ENCODE results near the gene CDNF.
"Not testable (repeated sequence)": the region's sequence is repeated elsewhere in the genome, so short reads cannot be mapped to it uniquely, and the experiment has no call there.

CDNF gene

DNA sequence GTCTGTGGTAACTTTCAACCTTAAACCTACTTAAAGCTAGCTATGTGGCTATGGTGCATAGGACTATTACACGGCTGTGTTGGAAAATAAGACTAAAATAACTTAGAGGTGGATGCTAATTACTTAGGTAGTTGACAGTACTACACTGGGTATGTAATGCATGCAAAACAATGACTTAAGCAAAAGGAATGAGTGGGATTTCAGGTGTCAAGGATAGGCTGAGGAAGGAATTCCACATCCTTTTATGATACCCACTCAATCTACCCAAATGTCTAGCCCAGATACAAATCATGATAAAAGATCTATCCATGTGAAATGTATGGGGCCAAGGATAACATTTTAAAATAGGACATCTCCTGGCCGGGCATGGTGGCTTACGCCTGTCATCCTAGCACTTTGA, 13.9 kb downstream of the CDNF start:
- POLR2A ChIA-PET = interaction anchor here (3.8 kb wide), 1 partner anchor 14 kb away, joined by 21 read pairs; the partner anchor contains the start of genes CDNF, HSPA14 and MSANTD7
- TF ChIP-seq BHLHE40 (IDR thresholded peaks at IDR 0.05; ENCODE audit: borderline replicate concordance) (no peak), CTBP1 (IDR thresholded peaks at IDR 0.05; ENCODE audit: borderline replicate concordance) (no peak), TARDBP (IDR thresholded peaks at IDR 0.05) (no peak)
- no peak for DNase-seq (ENCODE audit: extremely low spot score)
- CTCF ChIA-PET = interaction anchor here (0.7 to 3.3 kb wide), 5 partner anchors 8 to 547 kb away, joined by 3 to 20 read pairs (median 6); partner anchors contain the start of genes CDNF, FAM171A1, HSPA14 and MSANTD7

DNA sequence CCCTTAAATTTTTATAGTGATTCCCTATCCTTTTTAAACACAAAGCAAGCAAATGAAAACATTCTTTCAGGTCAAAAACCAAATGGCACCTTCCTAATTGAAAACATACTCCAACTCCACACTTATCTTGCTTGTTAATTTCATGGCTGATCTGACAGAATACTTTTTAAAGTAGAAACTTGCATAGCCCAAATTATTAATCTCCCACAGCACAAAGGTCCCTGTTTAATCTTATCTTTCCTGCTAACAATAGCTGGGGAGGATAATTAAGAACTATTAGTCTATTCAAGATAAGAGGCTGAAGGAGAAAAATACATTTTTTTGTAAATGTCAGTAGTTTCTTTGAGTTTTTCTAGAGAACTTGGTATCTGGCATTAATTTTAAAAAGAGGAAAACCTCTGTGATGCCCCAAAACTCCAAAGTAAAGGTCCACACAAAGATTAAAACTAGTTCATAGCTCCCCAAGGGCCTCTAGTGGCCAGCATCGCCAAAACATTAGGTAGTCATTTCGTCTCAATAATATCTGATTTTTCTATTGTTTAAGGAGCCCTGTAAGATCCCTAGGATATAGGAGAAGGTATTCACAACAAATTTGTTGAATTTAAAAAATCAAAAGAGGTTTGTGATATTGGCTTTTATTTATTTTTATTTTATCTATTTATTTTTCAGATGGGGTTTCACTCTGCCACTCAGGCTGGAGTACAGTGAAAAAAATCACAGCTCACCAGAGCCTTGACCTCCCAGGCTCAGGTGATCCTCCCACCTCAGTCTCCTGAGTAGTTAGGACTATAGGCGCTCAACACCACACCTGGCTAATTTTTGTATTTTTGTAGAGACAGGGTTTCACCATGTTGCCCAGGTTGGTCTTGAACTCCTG, 14.7 kb downstream of the CDNF start:
- TF ChIP-seq L3MBTL2 (conservative IDR thresholded peaks at IDR 0.05) = no peak
- TF ChIP-seq LEF1 (IDR thresholded peaks at IDR 0.05; ENCODE audit: borderline replicate concordance) = no peak
- no peak for TF ChIP-seq HDGF (IDR thresholded peaks at IDR 0.05; ENCODE audit: borderline replicate concordance)
- no peak for TF ChIP-seq NFRKB (IDR thresholded peaks at IDR 0.05)
- TF ChIP-seq SP1 (IDR thresholded peaks at IDR 0.05) = no peak
- TF ChIP-seq ARNT (IDR thresholded peaks at IDR 0.05) = no peak
- TF ChIP-seq ZNF384 (IDR thresholded peaks at IDR 0.05) = no peak
- no peak for TF ChIP-seq ELF4 (IDR thresholded peaks at IDR 0.05)
- TF ChIP-seq CTBP1 (IDR thresholded peaks at IDR 0.05; ENCODE audit: borderline replicate concordance) = no peak
- no peak for TF ChIP-seq FOXM1 (IDR thresholded peaks at IDR 0.05; ENCODE audit: borderline replicate concordance)
- no peak for TF ChIP-seq FOXK2 (IDR thresholded peaks at IDR 0.05)
- TF ChIP-seq FOXA1 (IDR thresholded peaks at IDR 0.05) = no peak
- no peak for TF ChIP-seq SUZ12 (IDR thresholded peaks at IDR 0.05)
- no peak for TF ChIP-seq TARDBP (IDR thresholded peaks at IDR 0.05)
- no peak for TF ChIP-seq BHLHE40 (IDR thresholded peaks at IDR 0.05; ENCODE audit: borderline replicate concordance)
- TF ChIP-seq, protein P1, sequence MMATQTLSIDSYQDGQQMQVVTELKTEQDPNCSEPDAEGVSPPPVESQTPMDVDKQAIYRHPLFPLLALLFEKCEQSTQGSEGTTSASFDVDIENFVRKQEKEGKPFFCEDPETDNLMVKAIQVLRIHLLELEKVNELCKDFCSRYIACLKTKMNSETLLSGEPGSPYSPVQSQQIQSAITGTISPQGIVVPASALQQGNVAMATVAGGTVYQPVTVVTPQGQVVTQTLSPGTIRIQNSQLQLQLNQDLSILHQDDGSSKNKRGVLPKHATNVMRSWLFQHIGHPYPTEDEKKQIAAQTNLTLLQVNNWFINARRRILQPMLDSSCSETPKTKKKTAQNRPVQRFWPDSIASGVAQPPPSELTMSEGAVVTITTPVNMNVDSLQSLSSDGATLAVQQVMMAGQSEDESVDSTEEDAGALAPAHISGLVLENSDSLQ (IDR thresholded peaks at IDR 0.05) = no peak
- ChIA-PET CTCF (interaction anchor here (0.6 to 3.3 kb wide), 8 partner anchors 11 to 324 kb away, joined by 3 to 20 read pairs (median 4); partner anchors contain the start of genes CDNF, HSPA14 and MSANTD7), POLR2A (interaction anchor here (0.8 to 3.8 kb wide), 3 partner anchors 10 to 175 kb away, joined by 3 to 21 read pairs (median 3); partner anchors contain the start of genes CDNF, HSPA14 and MSANTD7)
- peak; percentile 33 for DNase-seq (ENCODE audit: extremely low spot score)

DNA sequence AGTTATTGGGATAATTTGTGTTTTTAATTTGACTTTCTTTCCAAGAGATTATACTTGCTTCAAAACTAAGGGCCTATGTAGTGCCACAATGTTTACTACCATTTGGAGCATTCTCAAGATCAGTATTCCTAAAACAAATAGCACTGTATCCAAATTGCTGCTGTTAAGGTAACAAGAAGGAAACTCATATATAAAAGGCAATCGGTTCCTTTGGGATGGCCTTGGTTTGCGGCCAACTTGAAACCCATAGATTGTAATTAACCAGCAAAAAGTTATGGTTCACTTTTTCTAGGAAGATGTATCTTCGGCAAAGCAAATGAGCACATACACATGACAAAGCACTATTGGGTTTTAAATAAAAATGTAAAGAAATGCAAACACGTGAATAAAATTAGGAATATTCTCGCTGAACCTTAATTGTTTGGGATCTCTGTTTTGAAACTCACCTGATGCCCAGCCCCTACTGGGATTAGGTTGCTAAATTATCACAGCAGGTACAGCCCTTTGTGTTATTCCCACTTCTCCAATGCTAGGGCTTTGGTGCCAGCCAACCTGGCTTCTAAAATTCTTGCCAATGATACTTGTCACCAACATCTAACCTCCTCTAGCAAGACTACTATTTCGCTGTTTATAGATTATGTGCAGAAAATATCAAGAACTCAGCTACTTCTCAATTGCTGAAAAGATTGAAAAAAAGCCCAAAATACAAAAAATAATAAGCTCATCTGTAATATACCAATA, 16.0 kb downstream of the CDNF start:
- CTCF ChIA-PET = interaction anchor here (1.3 to 3.3 kb wide), 2 partner anchors 15 to 285 kb away, joined by 5 to 20 read pairs; partner anchors contain the start of genes CDNF, HSPA14 and MSANTD7
- TF ChIP-seq SUZ12 (IDR thresholded peaks at IDR 0.05) (no peak), NFRKB (IDR thresholded peaks at IDR 0.05) (no peak), SP1 (IDR thresholded peaks at IDR 0.05) (no peak)
- POLR2A ChIA-PET = interaction anchor here (3.8 kb wide), 1 partner anchor 16 kb away, joined by 21 read pairs; the partner anchor contains the start of genes CDNF, HSPA14 and MSANTD7
- DNase-seq (ENCODE audit: extremely low spot score) = no peak

DNA sequence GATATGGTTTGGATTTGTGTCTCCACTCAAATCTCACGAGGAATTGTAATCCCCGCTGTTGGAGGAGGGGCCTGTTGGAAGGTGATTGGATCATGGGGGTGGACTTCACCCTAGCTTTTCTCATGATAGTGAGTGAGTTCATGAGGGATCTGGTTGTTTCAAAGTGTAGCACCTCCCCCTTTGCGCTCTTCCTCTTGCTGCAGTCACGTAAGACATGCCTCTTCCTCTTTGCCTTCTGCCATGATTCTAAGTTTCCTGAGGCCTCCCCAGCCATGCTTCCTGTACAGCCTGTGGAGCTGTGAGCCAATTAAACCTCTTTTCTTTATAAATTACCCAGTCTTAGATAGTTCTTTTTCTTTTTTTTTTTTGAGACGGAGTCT, 17.1 kb downstream of the CDNF start:
- TF ChIP-seq TARDBP (IDR thresholded peaks at IDR 0.05) (no peak), NFRKB (IDR thresholded peaks at IDR 0.05) (no peak), ZNF384 (IDR thresholded peaks at IDR 0.05) (no peak), CTBP1 (IDR thresholded peaks at IDR 0.05; ENCODE audit: borderline replicate concordance) (no peak), HDGF (IDR thresholded peaks at IDR 0.05; ENCODE audit: borderline replicate concordance) (no peak), FOXA1 (IDR thresholded peaks at IDR 0.05) (no peak), SUZ12 (IDR thresholded peaks at IDR 0.05) (no peak), ELF4 (IDR thresholded peaks at IDR 0.05) (no peak), ARNT (IDR thresholded peaks at IDR 0.05) (no peak), LEF1 (IDR thresholded peaks at IDR 0.05; ENCODE audit: borderline replicate concordance) (no peak), SP1 (IDR thresholded peaks at IDR 0.05) (no peak), BHLHE40 (IDR thresholded peaks at IDR 0.05; ENCODE audit: borderline replicate concordance) (no peak), FOXM1 (IDR thresholded peaks at IDR 0.05; ENCODE audit: borderline replicate concordance) (no peak), L3MBTL2 (conservative IDR thresholded peaks at IDR 0.05) (no peak), FOXK2 (IDR thresholded peaks at IDR 0.05) (no peak)
- TF ChIP-seq, protein P1 (IDR thresholded peaks at IDR 0.05) = no peak
- no peak for DNase-seq (ENCODE audit: extremely low spot score)
- ChIA-PET CTCF (no interaction called here), POLR2A (no interaction called here)

DNA sequence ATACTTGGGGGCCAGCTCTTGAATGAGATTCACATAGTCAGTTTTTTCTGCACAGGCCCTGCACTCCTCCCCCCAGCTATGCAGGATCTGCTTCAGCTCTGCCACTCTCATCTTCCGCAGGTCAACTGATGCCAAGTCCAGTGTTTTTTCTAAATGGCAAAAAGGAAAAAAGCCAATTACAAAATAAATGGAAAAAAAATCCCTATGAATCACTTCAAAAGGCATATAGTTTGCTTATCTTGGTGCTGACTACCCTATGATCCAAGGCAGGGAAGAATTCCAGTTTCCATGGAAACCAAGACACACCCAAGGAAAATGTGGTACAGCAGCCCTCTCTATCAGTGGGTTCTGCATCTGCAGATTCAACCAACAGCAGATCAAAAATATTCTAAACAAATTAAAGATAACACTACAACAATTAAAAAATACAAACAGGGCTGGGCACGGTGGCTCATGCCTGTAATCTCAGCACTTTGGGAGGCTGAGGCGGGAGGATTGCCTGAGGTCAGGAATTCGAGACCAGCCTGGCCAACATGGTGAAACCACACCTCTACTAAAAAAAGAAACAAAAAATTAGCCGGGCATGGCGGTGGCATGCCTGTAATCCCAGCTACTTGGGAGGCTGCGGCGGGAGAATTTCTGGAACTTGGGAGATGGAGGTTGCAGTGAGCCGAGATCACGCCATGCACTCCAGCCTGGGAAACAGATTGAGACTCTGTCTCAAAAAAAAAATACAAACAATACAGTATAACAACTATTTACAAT, 17.6 kb downstream of the CDNF start:
- POLR2A ChIA-PET = no interaction called here
- CTCF ChIA-PET = interaction anchor here (0.6 to 0.7 kb wide), 2 partner anchors 286 to 328 kb away, joined by 3 to 5 read pairs; no protein-coding TSS in a partner anchor
- DNase-seq (ENCODE audit: extremely low spot score) = no peak
- TF ChIP-seq LEF1 (IDR thresholded peaks at IDR 0.05; ENCODE audit: borderline replicate concordance) = no peak
- TF ChIP-seq HDGF (IDR thresholded peaks at IDR 0.05; ENCODE audit: borderline replicate concordance) = no peak
- no peak for TF ChIP-seq NFRKB (IDR thresholded peaks at IDR 0.05)
- TF ChIP-seq ARNT (IDR thresholded peaks at IDR 0.05) = no peak
- TF ChIP-seq FOXM1 (IDR thresholded peaks at IDR 0.05; ENCODE audit: borderline replicate concordance) = no peak
- TF ChIP-seq, protein P1 (IDR thresholded peaks at IDR 0.05) = no peak
- no peak for TF ChIP-seq ELF4 (IDR thresholded peaks at IDR 0.05)
- no peak for TF ChIP-seq SUZ12 (IDR thresholded peaks at IDR 0.05)
- TF ChIP-seq CTBP1 (IDR thresholded peaks at IDR 0.05; ENCODE audit: borderline replicate concordance) = no peak
- TF ChIP-seq TARDBP (IDR thresholded peaks at IDR 0.05) = no peak
- TF ChIP-seq BHLHE40 (IDR thresholded peaks at IDR 0.05; ENCODE audit: borderline replicate concordance) = no peak
- TF ChIP-seq FOXA1 (IDR thresholded peaks at IDR 0.05) = no peak
- TF ChIP-seq L3MBTL2 (conservative IDR thresholded peaks at IDR 0.05) = no peak
- TF ChIP-seq ZNF384 (IDR thresholded peaks at IDR 0.05) = no peak
- no peak for TF ChIP-seq SP1 (IDR thresholded peaks at IDR 0.05)
- no peak for TF ChIP-seq FOXK2 (IDR thresholded peaks at IDR 0.05)

DNA sequence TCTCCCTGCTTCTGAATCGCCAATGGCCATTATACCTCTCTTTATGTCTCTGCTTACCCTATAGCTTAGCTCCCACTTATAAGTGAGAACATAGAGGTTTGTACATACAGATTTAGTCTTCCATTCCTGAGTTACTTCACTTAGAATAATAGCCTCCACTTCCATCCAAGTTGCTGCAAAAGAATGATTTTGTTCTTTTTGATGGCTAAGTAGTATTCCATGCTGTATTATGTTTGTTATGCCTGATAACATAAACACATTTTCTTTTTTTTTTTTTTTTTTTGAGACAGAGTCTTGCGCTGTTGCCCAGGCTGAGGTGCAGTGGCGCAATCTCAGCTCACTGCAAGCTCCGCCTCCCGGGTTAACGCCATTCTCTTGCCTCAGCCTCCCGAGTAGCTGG, 21.1 kb downstream of the CDNF start:
- POLR2A ChIA-PET; DNase-seq (ENCODE audit: extremely low spot score); CTCF ChIA-PET: not testable (repeated sequence)
